Neural progenitor cell (in vitro differentiated cells): ENCODE data around the gene CPLX3.

ENCODE experiments used
- CTCF ChIP-seq: fragments of 200-600 bp; sonication (generic); IDR thresholded peaks from 2 replicates; pipeline ENCODE4 v1.5.1; 2017; ENCODE audit warnings: antibody characterized with exemption, mild to moderate bottlenecking
- EZH2 ChIP-seq: fragments of 200-600 bp; sonication (generic); IDR thresholded peaks from 2 replicates; pipeline ENCODE4 v1.6.1; 2017; ENCODE audit warnings: antibody characterized with exemption, mild to moderate bottlenecking, moderate library complexity
- EZH2phosphoT487 ChIP-seq: fragments of 200-600 bp; sonication (generic); IDR thresholded peaks from 2 replicates; pipeline ENCODE4 v1.6.1; 2017; ENCODE audit warnings: antibody characterized with exemption

- TF ChIP-seq CTCF (no peak), EZH2 (no peak), EZH2phosphoT487 (no peak)
Measured at GRCh38 chr15:74791007-74791406, 35.4 kb upstream of the CPLX3 start.
